Measurements from ENCODE around the gene ENAM.

GRCh38 chr4:70687821-70688794, 59.6 kb downstream of the ENAM start, which contains the start of gene UTP3:
- TF ChIP-seq CTCF (IDR thresholded peaks at IDR 0.05) (peak; percentile 98), EZH2 (IDR thresholded peaks at IDR 0.05) (peak; percentile 78), EZH2phosphoT487 (IDR thresholded peaks at IDR 0.05) (no peak)

Data from neural progenitor cell (in vitro differentiated cells).